Brain microvascular endothelial cell (primary cell): ENCODE measurements around the gene CPXM2.

ENCODE experiments used
- DNase-seq: peaks from one replicate; pipeline ENCODE4 v3.0.0-alpha.2; 2020
- H3K27ac ChIP-seq: fragments of 250-450 bp; sonication (Bioruptor Pico); 2 replicates; pipeline ENCODE4 v1.5.1; 2020; ENCODE audit warnings: mild to moderate bottlenecking, moderate library complexity
- H3K27me3 ChIP-seq: fragments of 250-450 bp; sonication (Bioruptor Pico); replicated peaks from 2 replicates; pipeline ENCODE4 v1.5.1; 2020; ENCODE audit warnings: mild to moderate bottlenecking
- H3K36me3 ChIP-seq: fragments of 250-450 bp; sonication (Bioruptor Pico); replicated peaks from 2 replicates; pipeline ENCODE4 v1.5.1; 2020; ENCODE audit warnings: mild to moderate bottlenecking
- H3K4me3 ChIP-seq: 2 replicates; pipeline ENCODE4 v1.5.1; 2011; ENCODE audit warnings: low read depth, mild to moderate bottlenecking, control low read depth, low read length, moderate library complexity
- CTCF ChIP-seq: IDR thresholded peaks from 2 replicates; pipeline ENCODE4 v1.5.1; 2011; ENCODE audit warnings: low read depth, mild to moderate bottlenecking, moderate library complexity, low read length, control low read depth, inconsistent platforms; ENCODE audit errors: missing control alignments
- in situ Hi-C: cut with HindIII; loops from 2 replicates; pipeline ENCODE4 v1.10.0; 2017; ENCODE audit warnings: low sequenced_read_pairs, low pct_ligation_motif_present

CPXM2 gene

DNA sequence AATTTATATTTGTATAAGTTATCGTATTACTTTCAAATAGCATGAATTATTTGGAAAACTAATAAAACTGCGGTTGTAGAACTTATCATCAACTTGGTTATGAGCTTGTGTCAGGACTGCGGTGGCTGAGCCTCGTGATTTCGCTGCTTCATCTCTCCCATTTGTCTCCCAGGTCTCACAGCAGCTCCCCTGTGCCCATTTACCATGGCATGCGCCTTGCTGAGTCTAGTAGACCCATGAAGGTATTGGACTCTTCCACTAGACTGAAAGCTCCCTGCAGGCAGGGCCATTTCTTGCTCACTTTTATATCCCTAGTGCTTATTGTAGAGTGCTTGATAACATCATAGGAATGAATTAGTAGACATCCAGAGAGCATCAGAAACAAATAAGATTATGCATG is 53.9 kb downstream of the CPXM2 start:
- in situ Hi-C loops: no loop called here

GRCh38 chr10:123836418-123837145 is 55.0 kb downstream of the CPXM2 start:
- in situ Hi-C loops: no loop called here
- Histone ChIP-seq H3K27me3 (no peaks in the 10 kb centered on the region), H3K4me3 (no peak overlapping the region), H3K36me3 (no peaks in the 10 kb centered on the region), H3K27ac (no peak overlapping the region)
- DNase-seq: no peak
- TF ChIP-seq CTCF: no peak

More for the DNA sequence above, 53.9 kb downstream of the CPXM2 start:
- no peak for DNase-seq
- H3K4me3 ChIP-seq: no peak overlapping the region
- no peaks in the 10 kb centered on the region for H3K27me3 ChIP-seq
- no peaks in the 10 kb centered on the region for H3K36me3 ChIP-seq
- no peak overlapping the region for H3K27ac ChIP-seq
- no peak for TF ChIP-seq CTCF

- in situ Hi-C loops: no loop called here
- TF ChIP-seq CTCF: no peak
- Histone ChIP-seq H3K36me3 (no peaks in the 10 kb centered on the region), H3K4me3 (no peak overlapping the region), H3K27ac (no peak overlapping the region), H3K27me3 (no peaks in the 10 kb centered on the region)
- no peak for DNase-seq
These were observed 56.0 kb downstream of the CPXM2 start for GRCh38 chr10:123835575-123835974.

- in situ Hi-C loops: no loop called here
- no peak for TF ChIP-seq CTCF
- no peak for DNase-seq
- Histone ChIP-seq H3K27me3 (no peaks in the 10 kb centered on the region), H3K4me3 (no peak overlapping the region), H3K27ac (no peak overlapping the region), H3K36me3 (no peaks in the 10 kb centered on the region)
These were observed 58.3 kb downstream of the CPXM2 start for GRCh38 chr10:123833170-123833850.

- in situ Hi-C loops: no loop called here
- Histone ChIP-seq H3K4me3 (no peak overlapping the region), H3K27me3 (no peaks in the 10 kb centered on the region), H3K27ac (no peak overlapping the region), H3K36me3 (no peaks in the 10 kb centered on the region)
- DNase-seq: no peak
- no peak for TF ChIP-seq CTCF
These were observed 60.3 kb downstream of the CPXM2 start for GRCh38 chr10:123831259-123831658.
